Aorta (tissue), 5 donors: ENCODE data around the gene GATA5. TPM values are rescaled to one million over a fixed set of nuclear protein-coding genes. Genes with fewer than 3 reads are reported as not detected.
A peak's percentile ranks its signal among the peaks of the same experiment; 100 is the strongest.

Experiments used
- ATAC-seq: fragments of 200-7000 bp; cut with Tn5 transposase; one replicate; pipeline ENCODE4 v1.9.1; 2022; ENCODE audit warnings: moderate library complexity; ENCODE audit not compliant: low FRiP score
- DNase-seq, 2 donors: peaks; one replicate each; pipeline ENCODE4 v3.0.0-alpha.2; 2020
- H3K27ac ChIP-seq, 2 donors: one replicate each; pipeline ENCODE4 v1.5.1; 2013; ENCODE audit warnings: low read length in 2 of 2, mild to moderate bottlenecking in 2 of 2, moderate library complexity in 2 of 2, control low read depth in 1 of 2, inconsistent platforms in 1 of 2, low read depth in 1 of 2
- H3K27me3 ChIP-seq, 2 donors: one replicate each; pipeline ENCODE4 v1.6.1; 2013; ENCODE audit warnings: control low read depth in 1 of 2, low read length in 1 of 2, mild to moderate bottlenecking in 1 of 2, moderate library complexity in 1 of 2; ENCODE audit not compliant: insufficient read depth in 2 of 2, control insufficient read depth in 1 of 2
- H3K36me3 ChIP-seq, 2 donors: one replicate each; pipeline ENCODE4 v1.6.1; 2013; ENCODE audit warnings: control low read depth in 1 of 2, low read length in 1 of 2, mild to moderate bottlenecking in 1 of 2; ENCODE audit not compliant: insufficient read depth in 2 of 2, control insufficient read depth in 1 of 2
- H3K4me1 ChIP-seq, 2 donors: one replicate each; pipeline ENCODE4 v1.6.1; 2013; ENCODE audit warnings: low read length in 2 of 2, control low read depth in 1 of 2, mild to moderate bottlenecking in 1 of 2, moderate library complexity in 1 of 2; ENCODE audit not compliant: insufficient read depth in 2 of 2, control insufficient read depth in 1 of 2
- H3K4me3 ChIP-seq, 2 donors: one replicate each; pipeline ENCODE4 v1.5.1; 2013; ENCODE audit warnings: low read length in 2 of 2, control low read depth in 1 of 2, mild to moderate bottlenecking in 1 of 2
- H3K9me3 ChIP-seq: one replicate; pipeline ENCODE4 v1.6.1; 2013; ENCODE audit warnings: mild to moderate bottlenecking, low read length; ENCODE audit not compliant: control insufficient read depth
- WGBS, 2 donors: extraction: QIAGEN DNeasy Blood & Tissue Kit; methylation state at CpG; one replicate each; pipeline ENCODE4 v1.1.7; 2013; 5-methylcytosine and 5-hydroxymethylcytosine counted together
- intact Hi-C, 2 donors: fragments of 100-400 bp; cut with DNase I; formaldehyde crosslinking; loops; one replicate each; pipeline versions ENCODE4 v1.14.2 to v1.15.0; 2022
- polyA plus RNA-seq, 2 donors: library from polyadenylated mRNA; stranded (reverse); fragments of 200-250 nt; gene quantifications; one replicate each; pipeline ENCODE4 v1.2.3, GENCODE V29; 2013
- total RNA-seq, 2 donors: library from RNA; stranded (reverse); fragmentation: NEBNext Ultra II Directional; extraction: Animal tissue kit (Norgen Biotek cat#: 25700); gene quantifications; one replicate each; pipeline ENCODE4 v1.2.1, GENCODE V29; 2021
- donor health status: healthy with polysubstance abuse.
- donor health status: Bipolar disorder and iron deficiency.
- donor health status: DM: no; HTN: no; CAD: no.
- donor health status: DM: no; HTN: no; CAD: no.
- donor health status: DM: yes; HTN: yes; CAD: no.

Gene GATA5
- total and polyA plus RNA-seq, 4 donors: 0.16 to 3.5 (median 0.92) TPM

DNA sequence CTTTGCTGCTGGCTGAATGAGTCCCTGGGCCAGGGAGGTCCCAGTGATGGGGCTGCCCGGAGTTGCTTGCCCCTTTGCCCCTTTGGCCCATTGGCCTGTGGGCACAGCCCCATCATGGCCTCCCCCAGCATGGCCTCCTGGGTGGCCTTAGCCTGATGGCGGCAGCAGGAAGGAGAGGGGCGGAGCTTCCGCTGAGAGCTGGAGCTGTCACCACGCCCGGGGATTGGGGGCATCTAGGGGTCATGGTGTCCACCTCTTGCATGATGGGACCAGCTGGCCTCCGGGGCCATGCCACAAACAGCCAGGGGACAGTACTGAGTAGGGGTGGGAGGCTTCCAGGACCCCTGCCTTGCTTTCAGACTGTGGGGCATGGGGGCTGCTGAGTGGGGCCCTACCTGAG lies 31.5 kb upstream of the GATA5 start:
- no peaks in the 10 kb centered on the region for H3K4me1 ChIP-seq
- no peak overlapping the region for H3K4me3 ChIP-seq
- no peak for ATAC-seq
- no peak overlapping the region for H3K27ac ChIP-seq
- H3K9me3 ChIP-seq: no peaks in the 10 kb centered on the region
- 73 to 78% methylated on average over 7 of the region's 7 CpGs for WGBS, 2 donors
- no peaks in the 10 kb centered on the region for H3K36me3 ChIP-seq
- intact Hi-C loops: no loop called here
- no peaks in the 10 kb centered on the region for H3K27me3 ChIP-seq
- DNase-seq: peak in 1 of 2 donors; percentile 41

DNA sequence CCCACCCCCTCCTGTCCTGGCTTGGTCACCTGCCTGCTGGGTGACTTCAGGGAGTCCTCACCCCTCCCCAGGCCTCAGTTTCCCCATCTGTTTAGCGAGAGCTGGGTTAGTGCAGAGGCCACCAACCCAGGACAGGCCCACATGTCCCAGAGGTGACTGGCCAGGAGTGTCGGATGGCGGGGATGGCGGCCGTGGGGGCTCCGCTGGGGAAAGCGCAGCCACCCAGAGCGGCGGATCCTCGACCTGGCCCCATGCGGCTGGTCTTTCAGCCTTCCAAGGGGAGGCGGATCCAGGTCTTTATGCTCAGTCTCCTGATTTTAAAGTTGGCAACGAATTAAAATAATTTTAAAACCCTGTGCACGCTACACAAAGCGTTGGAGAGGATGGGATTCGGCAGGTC lies 31.0 kb upstream of the GATA5 start:
- intact Hi-C loops: no loop called here
- Histone ChIP-seq H3K4me1 (no peaks in the 10 kb centered on the region), H3K27ac (no peak overlapping the region), H3K4me3 (no peak overlapping the region), H3K9me3 (no peaks in the 10 kb centered on the region), H3K27me3 (no peaks in the 10 kb centered on the region), H3K36me3 (no peaks in the 10 kb centered on the region)
- no peak for ATAC-seq
- 96 to 97% methylated on average over 14 to 16 of the region's 16 CpGs for WGBS, 2 donors
- DNase-seq: no peak

DNA sequence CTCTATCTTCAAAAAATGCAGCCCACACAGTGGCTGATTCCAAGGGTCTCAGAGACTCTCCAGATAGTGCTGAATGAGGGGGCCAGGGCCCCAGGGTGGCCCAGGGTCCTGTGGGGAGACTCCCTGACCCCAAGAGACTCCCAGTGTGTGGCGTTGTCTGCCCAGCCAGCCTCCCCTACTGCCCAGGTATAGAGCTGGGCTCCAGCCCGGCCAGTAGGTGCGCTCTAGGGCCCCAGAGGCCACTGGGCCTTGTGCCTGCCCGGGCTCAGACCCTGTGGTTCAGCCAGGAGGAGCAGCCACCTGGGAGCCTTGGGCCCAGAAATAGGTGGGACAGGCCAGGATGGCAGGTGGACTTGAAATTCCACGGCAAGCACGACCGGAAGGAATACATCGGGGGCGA lies 30.3 kb upstream of the GATA5 start:
- H3K9me3 ChIP-seq: no peaks in the 10 kb centered on the region
- DNase-seq (no peak), ATAC-seq (no peak)
- no peaks in the 10 kb centered on the region for H3K27me3 ChIP-seq
- H3K27ac ChIP-seq: no peak overlapping the region
- H3K4me1 ChIP-seq: no peaks in the 10 kb centered on the region
- 87 to 95% methylated on average over 9 of the region's 9 CpGs for WGBS, 2 donors
- intact Hi-C loops: no loop called here
- no peak overlapping the region for H3K4me3 ChIP-seq
- no peaks in the 10 kb centered on the region for H3K36me3 ChIP-seq

DNA sequence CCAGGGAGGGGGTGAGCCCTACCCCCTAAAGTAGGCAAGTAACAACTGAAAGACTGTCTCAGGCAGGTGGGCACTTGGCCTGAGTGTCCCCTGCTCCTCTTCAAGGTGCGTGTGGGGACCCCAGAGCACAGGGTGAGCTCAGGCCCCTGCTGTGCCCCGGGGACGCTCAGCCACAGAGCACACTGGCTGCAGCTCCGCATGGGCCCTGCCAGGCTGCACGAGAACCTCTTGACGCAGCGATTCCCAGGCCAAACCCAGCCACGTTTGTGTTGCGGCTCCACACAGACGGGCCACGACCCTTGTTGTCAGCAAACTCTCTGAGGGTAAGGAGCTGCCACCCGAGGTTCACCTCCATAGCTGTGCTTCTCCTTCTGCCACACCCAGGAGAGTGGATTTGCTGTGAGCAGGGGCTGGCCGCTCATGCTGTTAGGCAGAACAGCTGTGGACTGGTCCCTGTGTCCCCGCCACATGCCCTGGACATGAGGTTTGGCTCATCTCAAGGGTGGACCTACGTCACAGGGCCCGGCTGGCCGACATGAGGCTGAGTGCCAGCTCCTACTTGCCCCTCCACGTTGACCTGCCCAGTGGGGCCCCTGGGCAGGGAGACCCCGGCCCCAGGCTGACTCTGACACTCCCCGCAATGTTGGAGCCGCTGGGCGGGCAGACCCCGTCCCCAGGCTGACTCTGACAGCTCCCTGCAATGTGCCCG lies 29.7 kb upstream of the GATA5 start:
- Histone ChIP-seq H3K27ac (no peak overlapping the region), H3K36me3 (no peaks in the 10 kb centered on the region), H3K27me3 (no peaks in the 10 kb centered on the region), H3K4me3 (no peak overlapping the region), H3K4me1 (no peaks in the 10 kb centered on the region), H3K9me3 (no peaks in the 10 kb centered on the region)
- DNase-seq: peak in 1 of 2 donors; percentile 42
- 81 to 86% methylated on average over 24 of the region's 24 CpGs for WGBS, 2 donors
- intact Hi-C loops: no loop called here
- no peak for ATAC-seq

DNA sequence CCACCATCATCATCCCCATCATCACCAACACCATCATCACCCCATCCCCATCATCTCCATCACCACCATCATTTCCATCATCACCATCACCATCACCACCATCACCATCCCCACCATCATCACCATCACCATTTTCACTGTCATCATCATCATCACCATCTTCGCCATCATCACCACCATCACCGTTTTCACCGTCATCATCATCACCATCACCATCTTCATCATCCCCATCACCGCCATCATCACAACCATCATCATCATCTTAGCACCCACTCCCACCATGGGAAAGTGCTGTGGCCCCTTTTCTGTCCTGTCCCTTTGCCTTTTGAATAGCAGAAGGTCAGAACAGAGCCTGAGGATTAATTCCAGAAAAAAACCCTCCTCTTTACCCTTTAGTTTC lies 28.5 kb upstream of the GATA5 start:
- intact Hi-C loops: loop anchor here in 1 of 2 donors (5.0 kb wide), 1 partner anchor 303 kb away; no protein-coding TSS in a partner anchor
- H3K27me3 ChIP-seq: no peaks in the 10 kb centered on the region
- H3K27ac ChIP-seq: no peak overlapping the region
- ATAC-seq (no peak), DNase-seq (no peak)
- no peaks in the 10 kb centered on the region for H3K9me3 ChIP-seq
- no peak overlapping the region for H3K4me3 ChIP-seq
- WGBS, 2 donors: 94 to 97% methylated on average over 4 of the region's 4 CpGs
- H3K36me3 ChIP-seq: no peaks in the 10 kb centered on the region
- H3K4me1 ChIP-seq: no peaks in the 10 kb centered on the region

DNA sequence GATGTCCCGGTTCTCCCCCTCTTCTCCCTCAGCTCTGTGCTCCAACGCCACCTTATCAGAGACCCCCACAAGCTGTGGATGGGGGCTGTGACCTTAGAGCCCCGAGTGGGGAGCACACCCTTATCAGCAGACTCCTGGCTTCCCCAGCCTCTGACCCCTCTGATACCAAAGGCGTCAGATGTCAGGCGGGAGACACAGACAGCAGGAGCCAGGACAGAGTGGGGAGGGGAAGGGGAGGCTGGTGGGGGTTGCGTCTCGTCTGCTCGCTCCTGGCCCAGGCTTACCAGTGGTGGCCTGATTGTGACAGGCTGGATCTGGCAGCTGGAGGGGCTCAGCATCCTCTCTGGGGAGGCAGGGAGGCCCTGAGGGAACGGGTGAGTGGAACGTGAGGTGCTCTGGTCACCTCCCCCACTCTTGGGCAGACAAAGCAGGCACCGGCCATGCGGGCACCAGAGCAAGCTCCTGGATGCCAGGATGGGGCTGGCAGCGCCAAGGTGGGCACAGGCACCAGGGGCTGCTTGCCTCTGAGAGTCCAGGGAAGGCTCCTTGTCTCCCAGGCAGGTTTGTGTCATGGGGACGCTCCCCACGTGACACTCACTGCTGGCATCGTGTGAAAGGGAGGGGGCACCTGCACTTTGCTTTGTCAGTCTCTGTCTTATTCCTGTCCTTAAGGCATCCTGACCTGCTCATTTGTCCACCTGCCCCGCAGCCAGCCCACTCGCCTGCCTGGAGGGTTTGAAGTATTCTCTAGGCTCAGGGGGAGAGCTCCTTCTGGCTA lies 27.8 kb upstream of the GATA5 start:
- no peak for ATAC-seq
- Histone ChIP-seq H3K9me3 (no peaks in the 10 kb centered on the region), H3K27me3 (no peaks in the 10 kb centered on the region), H3K36me3 (no peaks in the 10 kb centered on the region), H3K4me1 (no peaks in the 10 kb centered on the region), H3K27ac (no peak overlapping the region), H3K4me3 (no peak overlapping the region)
- DNase-seq: peak in 1 of 2 donors; percentile 44
- intact Hi-C loops: loop anchor here in 1 of 2 donors (5.0 kb wide), 1 partner anchor 304 kb away; no protein-coding TSS in a partner anchor
- 38 to 55% methylated on average over 18 of the region's 18 CpGs for WGBS, 2 donors

DNA sequence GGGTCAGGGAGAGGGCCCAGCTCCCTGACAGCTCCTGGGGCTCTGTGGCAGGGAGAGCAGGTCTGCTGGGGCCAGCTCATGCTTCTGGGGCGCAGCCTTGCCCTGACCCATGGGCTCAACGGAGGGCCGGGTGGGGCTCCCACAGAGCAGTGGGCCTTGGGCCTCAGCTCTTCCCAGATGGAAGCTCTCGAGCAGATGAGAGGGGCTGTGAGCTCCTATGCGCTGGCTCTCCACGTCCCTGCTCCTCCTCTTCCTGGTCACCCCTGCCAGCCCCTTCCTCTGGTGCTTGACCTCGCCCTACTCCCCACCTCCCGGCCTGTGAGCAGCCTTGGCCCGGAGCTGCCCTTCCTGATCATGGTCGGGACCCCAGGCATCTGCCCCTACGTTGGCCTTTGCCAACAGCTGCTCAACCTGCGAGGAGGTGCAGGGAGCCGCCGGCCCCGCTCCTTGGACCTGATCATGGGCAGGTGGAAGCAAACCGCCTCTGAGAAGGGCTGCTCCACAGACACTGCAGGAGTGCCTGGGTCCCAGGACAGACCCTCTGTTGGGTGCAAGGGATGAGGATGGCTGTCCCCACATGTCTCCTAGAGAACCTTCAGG lies 26.8 kb upstream of the GATA5 start:
- Histone ChIP-seq H3K27me3 (no peaks in the 10 kb centered on the region), H3K4me1 (no peaks in the 10 kb centered on the region), H3K9me3 (no peaks in the 10 kb centered on the region), H3K27ac (no peak overlapping the region), H3K4me3 (no peak overlapping the region), H3K36me3 (no peaks in the 10 kb centered on the region)
- ATAC-seq: no peak
- peak in 1 of 2 donors; percentile 34 for DNase-seq
- WGBS, 2 donors: 89 to 93% methylated on average over 13 to 16 of the region's 16 CpGs
- intact Hi-C loops: loop anchor here in 1 of 2 donors (5.0 kb wide), 1 partner anchor 305 kb away; no protein-coding TSS in a partner anchor

DNA sequence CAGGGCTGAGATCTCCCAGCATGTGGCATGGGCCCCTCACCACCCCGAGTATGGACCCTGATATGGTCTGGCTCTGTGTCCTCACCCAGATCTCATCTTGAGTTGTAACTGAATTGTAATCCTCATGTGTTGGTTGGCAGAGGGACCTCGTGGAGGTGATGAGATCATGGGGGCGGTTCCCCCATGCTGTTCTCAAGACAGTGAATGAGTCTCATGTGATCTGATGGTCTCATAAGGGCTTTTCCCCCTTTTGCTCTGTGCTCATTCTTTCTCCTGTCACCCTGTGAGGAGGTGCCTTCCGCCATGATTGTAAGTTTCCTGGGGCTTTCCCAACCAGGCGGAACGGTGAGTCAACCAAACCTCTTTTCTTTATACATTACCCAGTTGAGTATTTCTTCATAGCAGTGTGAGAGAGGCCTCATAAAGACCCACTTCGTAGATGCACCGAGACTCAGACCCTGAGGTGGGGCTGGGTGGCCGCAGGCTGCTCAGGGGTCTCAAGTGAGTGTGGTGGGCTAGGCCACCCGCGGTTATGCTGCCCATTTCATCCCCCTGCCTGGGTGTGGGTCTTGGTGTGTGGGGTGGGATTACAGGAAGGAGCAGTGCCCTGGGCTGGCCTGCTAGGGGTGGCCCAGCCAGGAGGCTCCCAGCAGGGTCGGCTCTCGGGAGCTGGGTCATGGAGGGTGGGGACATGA lies 26.2 kb upstream of the GATA5 start:
- 79 to 80% methylated on average over 13 of the region's 13 CpGs for whole genome bisulfite sequencing, 2 donors
- H3K27me3 ChIP-seq: no peaks in the 10 kb centered on the region
- intact Hi-C loops: loop anchor here in 1 of 2 donors (5.0 kb wide), 1 partner anchor 305 kb away; no protein-coding TSS in a partner anchor
- no peak overlapping the region for H3K4me3 ChIP-seq
- ATAC-seq (no peak), DNase-seq (peak in 1 of 2 donors; percentile 45)
- H3K9me3 ChIP-seq: no peaks in the 10 kb centered on the region
- H3K27ac ChIP-seq: no peak overlapping the region
- H3K36me3 ChIP-seq: no peaks in the 10 kb centered on the region
- H3K4me1 ChIP-seq: no peaks in the 10 kb centered on the region
